HepG2 (cell line): Measurements from ENCODE around the gene GZF1. TPM values are rescaled to one million over a fixed set of nuclear protein-coding genes. Genes with fewer than 3 reads are reported as not detected.

Source experiments
- CHD2 ChIP-seq: IDR thresholded peaks from 2 replicates; pipeline ENCODE4 v1.6.1; 2011; ENCODE audit warnings: low read depth, low read length, improper control_type of control experiment
- FOXK2 ChIP-seq: fragments of 450-650 bp; IDR thresholded peaks from 2 replicates; pipeline ENCODE4 v1.6.1; 2016
- FOXP1 ChIP-seq, 2 experiments: fragments of 450-650 bp in 1 of 2; IDR thresholded peaks; 2 replicates each; pipeline ENCODE4 v1.6.1; 2017 to 2018; ENCODE audit warnings: antibody characterized with exemption in 1 of 2
- HNRNPK ChIP-seq: fragments of 200-400 bp; formaldehyde crosslinking; IDR thresholded peaks from 2 replicates; pipeline ENCODE4 v1.6.1; 2018; ENCODE audit warnings: low read length, low read depth, moderate library complexity, mild to moderate bottlenecking; ENCODE audit not compliant: poor library complexity, severe bottlenecking
- MZF1 ChIP-seq: sonication (generic); formaldehyde crosslinking; IDR thresholded peaks from 2 replicates; pipeline ENCODE4 v1.8.1; 2023; ENCODE audit warnings: mild to moderate bottlenecking, missing genetic modification reagents, borderline replicate concordance
- NFATC3 ChIP-seq: sonication (generic); formaldehyde crosslinking; IDR thresholded peaks from 2 replicates; pipeline ENCODE4 v1.5.1; 2020; ENCODE audit warnings: mild to moderate bottlenecking, missing genetic modification reagents
- SALL2 ChIP-seq: sonication (generic); formaldehyde crosslinking; IDR thresholded peaks from 2 replicates; pipeline ENCODE4 v1.8.1; 2023; ENCODE audit warnings: mild to moderate bottlenecking, missing genetic modification reagents, inconsistent platforms
- SCMH1 ChIP-seq: sonication (generic); formaldehyde crosslinking; IDR thresholded peaks from 2 replicates; pipeline ENCODE4 v1.9.0; 2021; ENCODE audit warnings: missing genetic modification reagents, mild to moderate bottlenecking, borderline replicate concordance
- ZBED4 ChIP-seq: sonication (generic); formaldehyde crosslinking; IDR thresholded peaks from 2 replicates; pipeline ENCODE4 v1.4.0; 2020; ENCODE audit warnings: missing genetic modification reagents, borderline replicate concordance
- ZFAT ChIP-seq: sonication (generic); formaldehyde crosslinking; conservative IDR thresholded peaks from 2 replicates; pipeline ENCODE4 v1.8.1; 2023; ENCODE audit warnings: missing genetic modification reagents, inconsistent platforms
- ZHX1 ChIP-seq: sonication (generic); formaldehyde crosslinking; IDR thresholded peaks from 2 replicates; pipeline ENCODE4 v1.8.1; 2022; ENCODE audit warnings: low read depth, mild to moderate bottlenecking, missing genetic modification reagents
- ZMYM4 ChIP-seq: sonication (generic); formaldehyde crosslinking; IDR thresholded peaks from 2 replicates; pipeline ENCODE4 v1.8.1; 2023; ENCODE audit warnings: mild to moderate bottlenecking, missing genetic modification reagents
- ZNF790 ChIP-seq: sonication (generic); formaldehyde crosslinking; IDR thresholded peaks from 2 replicates; pipeline ENCODE4 v1.8.0; 2022; ENCODE audit warnings: missing genetic modification reagents, mild to moderate bottlenecking, borderline replicate concordance
- ZNF850 ChIP-seq: sonication (generic); formaldehyde crosslinking; conservative IDR thresholded peaks from 2 replicates; pipeline ENCODE4 v1.9.0; 2021; ENCODE audit warnings: mild to moderate bottlenecking, missing genetic modification reagents
- ZSCAN9 ChIP-seq: IDR thresholded peaks from 2 replicates; pipeline ENCODE4 v1.6.1; 2016; ENCODE audit warnings: borderline replicate concordance
- polyA plus RNA-seq, 8 experiments: library from polyadenylated mRNA; depleted of rRNA in 3 of 8; stranded (reverse) in 7 of 8; unstranded in 1 of 8; fragments of >200 nt; fragmentation: Illumina TruSeq in 4 of 8; extraction: Trizol in 4 of 8; gene quantifications; 2 replicates each; pipeline versions ENCODE4 v1.2.1 to v1.2.3, GENCODE V29; 2011 to 2016; ENCODE audit warnings: low read depth in 4 of 8, missing spikeins in 1 of 8, mixed read lengths in 1 of 8; ENCODE audit not compliant: insufficient read depth in 1 of 8
- total RNA-seq, 5 experiments: library from RNA; depleted of rRNA; stranded (reverse); fragments of >200 nt; fragmentation: Illumina TruSeq; extraction: Trizol; gene quantifications; 2 replicates each; pipeline ENCODE4 v1.2.3, GENCODE V29; 2016; ENCODE audit warnings: low read depth in 1 of 5
- TF ChIP-seq, protein P1 (sequence below): fragments of 450-650 bp; IDR thresholded peaks from 2 replicates; pipeline ENCODE4 v1.6.1; 2016
- TF ChIP-seq, protein P2 (sequence below): sonication (generic); formaldehyde crosslinking; conservative IDR thresholded peaks from 2 replicates; pipeline ENCODE4 v1.4.0; 2020; ENCODE audit warnings: missing genetic modification reagents

Gene GZF1
- total and polyA plus RNA-seq, 2 of the 13 experiments (the other 11 are each of a cell fraction or from before 2014, with no cell fraction given) = 16.9 to 26.0 TPM

- TF ChIP-seq ZBED4 = no peak
- TF ChIP-seq ZSCAN9 (CRISPR knock-in tag) = no peak
- TF ChIP-seq ZHX1 (CRISPR knock-in tag) = no peak
- no peak for TF ChIP-seq SALL2 (CRISPR knock-in tag)
- TF ChIP-seq MZF1 (CRISPR knock-in tag) = no peak
- no peak for TF ChIP-seq ZMYM4 (CRISPR knock-in tag)
- no peak for TF ChIP-seq NFATC3
- no peak for TF ChIP-seq HNRNPK
- no peak for TF ChIP-seq CHD2
- no peak for TF ChIP-seq ZFAT (CRISPR knock-in tag)
- no peak for TF ChIP-seq FOXK2
- TF ChIP-seq SCMH1 = no peak
- TF ChIP-seq, protein P1, sequence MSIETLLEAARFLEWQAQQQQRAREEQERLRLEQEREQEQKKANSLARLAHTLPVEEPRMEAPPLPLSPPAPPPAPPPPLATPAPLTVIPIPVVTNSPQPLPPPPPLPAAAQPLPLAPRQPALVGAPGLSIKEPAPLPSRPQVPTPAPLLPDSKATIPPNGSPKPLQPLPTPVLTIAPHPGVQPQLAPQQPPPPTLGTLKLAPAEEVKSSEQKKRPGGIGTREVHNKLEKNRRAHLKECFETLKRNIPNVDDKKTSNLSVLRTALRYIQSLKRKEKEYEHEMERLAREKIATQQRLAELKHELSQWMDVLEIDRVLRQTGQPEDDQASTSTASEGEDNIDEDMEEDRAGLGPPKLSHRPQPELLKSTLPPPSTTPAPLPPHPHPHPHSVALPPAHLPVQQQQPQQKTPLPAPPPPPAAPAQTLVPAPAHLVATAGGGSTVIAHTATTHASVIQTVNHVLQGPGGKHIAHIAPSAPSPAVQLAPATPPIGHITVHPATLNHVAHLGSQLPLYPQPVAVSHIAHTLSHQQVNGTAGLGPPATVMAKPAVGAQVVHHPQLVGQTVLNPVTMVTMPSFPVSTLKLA = peak; percentile 79
- TF ChIP-seq FOXP1 (IDR thresholded peaks at IDR 0.05) = no peak
- TF ChIP-seq FOXP1 (CRISPR knock-in tag; IDR thresholded peaks at IDR 0.05) = 0 out of 2 replicates have a peak, but pooled peaks have one; percentile 18
- no peak for TF ChIP-seq ZNF850 (CRISPR knock-in tag)
- TF ChIP-seq ZNF790 (CRISPR knock-in tag) = no peak
- TF ChIP-seq, protein P2, sequence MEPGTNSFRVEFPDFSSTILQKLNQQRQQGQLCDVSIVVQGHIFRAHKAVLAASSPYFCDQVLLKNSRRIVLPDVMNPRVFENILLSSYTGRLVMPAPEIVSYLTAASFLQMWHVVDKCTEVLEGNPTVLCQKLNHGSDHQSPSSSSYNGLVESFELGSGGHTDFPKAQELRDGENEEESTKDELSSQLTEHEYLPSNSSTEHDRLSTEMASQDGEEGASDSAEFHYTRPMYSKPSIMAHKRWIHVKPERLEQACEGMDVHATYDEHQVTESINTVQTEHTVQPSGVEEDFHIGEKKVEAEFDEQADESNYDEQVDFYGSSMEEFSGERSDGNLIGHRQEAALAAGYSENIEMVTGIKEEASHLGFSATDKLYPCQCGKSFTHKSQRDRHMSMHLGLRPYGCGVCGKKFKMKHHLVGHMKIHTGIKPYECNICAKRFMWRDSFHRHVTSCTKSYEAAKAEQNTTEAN (CRISPR knock-in tag) = no peak
These were observed 2.9 kb upstream of the GZF1 start (continued) for GRCh38 chr20:23358923-23359593.
